GM23338 (cell line): ENCODE data around the gene SETD1A.

Experiments
- CREB1 ChIP-seq: fragments of 250-450 bp; sonication (Bioruptor Pico); IDR thresholded peaks from 2 replicates; pipeline ENCODE4 v1.5.0; 2020; ENCODE audit warnings: low read depth, mild to moderate bottlenecking, moderate library complexity
- CTCF ChIP-seq, 2 experiments: fragments of 200-600 bp in 1 of 2; sonication (generic) in 1 of 2; conservative IDR thresholded peaks; 2 replicates each; pipeline versions ENCODE4 v1.5.1 to v1.6.1; 2016 to 2017; ENCODE audit warnings: antibody characterized with exemption in 2 of 2, low read depth in 2 of 2, mild to moderate bottlenecking in 2 of 2, moderate library complexity in 1 of 2
- EZH2 ChIP-seq: fragments of 200-600 bp; sonication (generic); IDR thresholded peaks from one replicate; pipeline ENCODE4 v1.8.0; 2017; ENCODE audit warnings: antibody characterized with exemption, mild to moderate bottlenecking, low read depth; ENCODE audit not compliant: unreplicated experiment
- EZH2phosphoT487 ChIP-seq: fragments of 200-600 bp; sonication (generic); IDR thresholded peaks from one replicate; pipeline ENCODE4 v1.8.1; 2018; ENCODE audit warnings: antibody characterized with exemption; ENCODE audit not compliant: unreplicated experiment
- JUNB ChIP-seq: IDR thresholded peaks from one replicate; pipeline ENCODE4 v1.6.1; 2016; ENCODE audit warnings: antibody characterized with exemption; ENCODE audit not compliant: unreplicated experiment
- POLR2AphosphoS5 ChIP-seq: IDR thresholded peaks from 2 replicates; pipeline ENCODE4 v1.6.1; 2016; ENCODE audit warnings: antibody characterized with exemption, low read depth
- REST ChIP-seq: IDR thresholded peaks from one replicate; pipeline ENCODE4 v1.6.1; 2018; ENCODE audit warnings: antibody characterized with exemption; ENCODE audit not compliant: unreplicated experiment
- STAT1 ChIP-seq: IDR thresholded peaks from one replicate; pipeline ENCODE4 v1.6.1; 2016; ENCODE audit warnings: antibody characterized with exemption; ENCODE audit not compliant: unreplicated experiment
- ZNF331 ChIP-seq: fragments of 250-450 bp; sonication (Bioruptor Pico); IDR thresholded peaks from 2 replicates; pipeline ENCODE4 v1.5.0; 2020; ENCODE audit warnings: low read depth, mild to moderate bottlenecking, moderate library complexity

- TF ChIP-seq CTCF (conservative IDR thresholded peaks at IDR 0.05; ENCODE audit: low read depth in 2 of 2) (peak; percentile 15 to 43; a peak in 3 of 4 replicates), EZH2phosphoT487 (no peak), ZNF331 (CRISPR knock-in tag) (no peak), STAT1 (no peak), REST (no peak), POLR2AphosphoS5 (peak; percentile 66), EZH2 (no peak), JUNB (no peak), CREB1 (no peak)
Observed at GRCh38 chr16:30949650-30950515, 7.7 kb upstream of the SETD1A start.
